GM19397 (cell line): ENCODE results near the gene CCL18.
"Not testable (repeated sequence)": the region's sequence is repeated elsewhere in the genome, so short reads cannot be mapped to it uniquely, and the experiment has no call there.

Source experiments
- ATAC-seq: cut with Tn5 transposase; IDR thresholded peaks from one replicate; pipeline ENCODE4 v1.9.1; 2021; ENCODE audit warnings: mild to moderate bottlenecking, moderate library complexity; ENCODE audit not compliant: unreplicated experiment

Gene CCL18

GRCh38 chr17:36099004-36099403 is 34.9 kb downstream of the CCL18 start:
- not testable (repeated sequence) for ATAC-seq

DNA sequence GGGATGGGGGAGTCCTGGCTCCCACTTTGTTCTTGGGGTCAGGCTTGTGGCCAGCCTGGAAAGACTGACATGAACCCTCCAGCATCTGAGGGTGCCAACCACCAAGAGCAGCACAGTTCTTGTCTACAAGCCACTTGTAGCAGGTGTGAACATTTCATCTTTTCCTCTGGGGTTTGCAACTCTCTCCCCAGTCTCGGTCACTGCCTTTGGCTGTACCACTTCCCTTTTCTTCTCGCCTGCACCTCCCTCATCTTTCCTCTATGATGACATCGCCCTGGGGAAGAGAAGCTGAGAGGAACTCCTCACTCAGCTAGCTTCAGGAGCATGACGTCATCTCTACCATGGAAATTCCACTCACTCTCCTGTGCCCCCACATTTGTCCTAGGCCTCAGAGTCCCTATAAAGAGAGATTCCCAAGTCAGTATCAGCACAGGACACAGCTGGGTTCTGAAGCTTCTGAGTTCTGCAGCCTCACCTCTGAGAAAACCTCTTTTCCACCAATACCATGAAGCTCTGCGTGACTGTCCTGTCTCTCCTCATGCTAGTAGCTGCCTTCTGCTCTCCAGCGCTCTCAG is 39.4 kb downstream of the CCL18 start, which contains the start of gene CCL4:
TSS of gene CCL4 (plus strand) at position 427 of the 575 bp plus-strand sequence. CDS start at position 506, 79 bp downstream.
- peak; percentile 68 for ATAC-seq

- not testable (repeated sequence) for ATAC-seq
Observed at GRCh38 chr17:36104246-36104645, 40.2 kb downstream of the CCL18 start.

GRCh38 chr17:36104701-36105181 is 40.7 kb downstream of the CCL18 start:
- no peak for ATAC-seq

DNA sequence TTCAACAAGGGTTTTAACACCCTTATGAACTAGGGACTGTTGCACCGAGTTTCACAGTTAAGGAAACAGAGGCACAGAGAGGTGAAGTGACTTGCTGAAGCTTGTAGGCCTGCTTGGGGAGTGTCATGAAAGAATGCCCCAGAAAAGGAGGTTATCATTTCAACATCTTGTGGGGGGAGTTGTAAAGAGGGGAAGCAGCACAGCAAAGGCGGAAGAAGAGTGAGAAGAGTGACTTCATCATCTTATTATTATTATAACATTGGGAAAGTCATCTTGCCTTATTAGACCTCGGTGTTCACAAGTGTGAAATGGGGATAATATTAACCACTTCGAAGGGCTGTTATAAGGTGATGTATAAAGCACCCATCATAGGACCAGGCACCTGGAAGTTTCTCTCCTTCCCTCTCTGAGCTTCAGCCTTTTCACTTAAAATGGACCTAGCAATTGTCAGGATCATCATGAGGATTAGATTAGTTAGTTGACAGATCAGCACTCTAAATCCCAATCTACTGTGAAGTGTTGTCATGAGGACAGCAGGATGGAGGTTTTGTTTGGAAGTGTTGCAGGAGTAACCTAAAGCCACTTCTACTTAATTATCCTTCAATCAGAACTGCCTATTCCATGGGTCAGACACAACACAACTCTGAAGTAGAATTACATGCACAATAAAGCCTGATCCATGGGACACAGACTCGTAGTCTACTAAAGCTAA is 41.9 kb downstream of the CCL18 start:
- no peak for ATAC-seq

GRCh38 chr17:36106493-36106835 is 42.4 kb downstream of the CCL18 start:
- no peak for ATAC-seq

DNA sequence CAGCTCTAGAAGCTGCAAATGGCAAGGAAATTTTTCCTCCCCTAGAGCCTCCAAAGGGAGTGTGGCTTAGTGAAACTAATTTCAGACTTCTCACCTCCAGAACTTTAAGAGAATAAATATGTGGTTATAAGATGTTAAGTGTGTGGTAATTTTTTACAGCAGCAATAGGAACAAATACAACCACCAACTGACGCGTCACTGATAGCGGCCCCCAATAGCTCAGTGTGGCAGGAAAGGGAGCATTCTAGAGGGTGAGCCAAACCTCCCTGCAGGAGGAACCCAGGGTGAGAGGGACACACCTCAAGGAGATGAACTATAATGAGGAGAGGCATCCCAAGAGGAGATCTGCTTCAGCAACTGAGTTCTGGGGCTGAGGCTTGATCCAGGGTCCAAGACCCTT is 43.6 kb downstream of the CCL18 start:
- ATAC-seq: no peak

- not testable (repeated sequence) for ATAC-seq
Observed at GRCh38 chr17:36108265-36108664, 44.2 kb downstream of the CCL18 start.

DNA sequence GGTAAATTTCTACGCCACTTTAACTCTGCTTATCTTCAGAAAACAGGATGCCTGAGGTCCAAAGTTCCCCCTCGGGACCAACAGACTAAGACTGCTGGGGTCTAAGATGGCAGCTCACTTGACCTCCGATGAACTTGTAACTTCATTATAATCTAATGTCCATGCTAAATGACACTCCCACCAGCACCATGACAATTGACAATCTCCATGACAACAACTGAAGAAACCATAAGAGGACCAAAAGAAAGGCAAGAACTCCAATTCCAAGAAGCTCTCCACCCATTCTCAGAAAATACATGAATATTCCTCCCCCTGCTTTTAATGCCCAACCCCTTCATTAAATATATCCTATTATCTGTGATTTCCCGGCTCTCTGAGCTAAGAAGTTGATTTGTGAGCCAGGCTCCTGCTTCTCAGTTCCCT is 47.0 kb downstream of the CCL18 start:
- no peak for ATAC-seq

GRCh38 chr17:36112572-36112971 is 48.5 kb downstream of the CCL18 start:
- ATAC-seq: no peak

DNA sequence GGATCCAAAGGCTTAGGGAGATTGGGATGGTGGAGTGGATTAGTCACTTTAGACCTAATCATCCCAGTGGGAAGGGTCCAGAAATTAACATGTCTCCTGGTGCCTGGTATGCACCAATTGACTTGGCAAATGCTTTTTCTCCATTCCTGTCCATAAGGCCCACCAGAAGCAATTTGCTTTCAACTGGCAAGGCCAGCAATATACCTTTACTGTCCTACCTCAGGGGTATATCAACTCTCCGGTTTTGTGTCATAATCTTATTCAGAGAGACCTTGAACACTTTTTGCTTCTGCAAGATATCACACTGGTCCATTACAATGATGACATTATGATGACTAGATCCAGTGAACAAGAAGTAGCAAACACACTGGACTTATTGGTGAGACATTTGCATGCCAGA is 49.1 kb downstream of the CCL18 start:
- not testable (repeated sequence) for ATAC-seq

DNA sequence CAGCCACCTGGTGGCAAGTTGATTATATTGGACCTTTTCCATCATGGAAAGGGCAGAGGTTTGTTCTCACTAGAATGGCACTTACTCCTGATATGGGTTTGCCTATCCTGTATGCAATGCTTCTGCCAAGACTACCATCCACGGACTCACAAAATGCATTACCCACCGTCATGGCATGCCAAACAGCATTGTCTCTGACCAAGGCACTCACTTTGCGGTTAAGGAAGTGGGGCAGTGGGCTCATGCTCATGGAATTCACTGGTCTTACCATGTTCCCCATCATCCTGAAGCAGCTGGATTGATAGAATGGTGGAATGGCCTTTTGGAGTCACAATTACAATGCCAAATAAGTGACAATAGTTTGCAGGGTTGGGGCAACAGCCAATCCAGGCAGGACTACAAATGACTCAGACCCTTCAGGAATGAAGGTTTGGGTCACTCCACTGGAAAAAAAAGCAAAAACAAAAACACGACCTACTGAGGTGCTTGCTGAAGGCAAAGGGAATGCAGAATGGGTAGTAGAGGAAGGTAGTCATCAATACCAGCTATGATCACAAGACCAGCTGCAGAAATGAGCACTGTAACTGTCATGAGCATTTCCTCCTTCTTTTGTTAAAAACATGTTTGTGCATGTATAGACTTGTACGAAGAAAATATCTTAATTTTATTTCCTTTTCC is 51.0 kb downstream of the CCL18 start:
- ATAC-seq: not testable (repeated sequence)

GRCh38 chr17:36115649-36115977 is 51.5 kb downstream of the CCL18 start:
- not testable (repeated sequence) for ATAC-seq

DNA sequence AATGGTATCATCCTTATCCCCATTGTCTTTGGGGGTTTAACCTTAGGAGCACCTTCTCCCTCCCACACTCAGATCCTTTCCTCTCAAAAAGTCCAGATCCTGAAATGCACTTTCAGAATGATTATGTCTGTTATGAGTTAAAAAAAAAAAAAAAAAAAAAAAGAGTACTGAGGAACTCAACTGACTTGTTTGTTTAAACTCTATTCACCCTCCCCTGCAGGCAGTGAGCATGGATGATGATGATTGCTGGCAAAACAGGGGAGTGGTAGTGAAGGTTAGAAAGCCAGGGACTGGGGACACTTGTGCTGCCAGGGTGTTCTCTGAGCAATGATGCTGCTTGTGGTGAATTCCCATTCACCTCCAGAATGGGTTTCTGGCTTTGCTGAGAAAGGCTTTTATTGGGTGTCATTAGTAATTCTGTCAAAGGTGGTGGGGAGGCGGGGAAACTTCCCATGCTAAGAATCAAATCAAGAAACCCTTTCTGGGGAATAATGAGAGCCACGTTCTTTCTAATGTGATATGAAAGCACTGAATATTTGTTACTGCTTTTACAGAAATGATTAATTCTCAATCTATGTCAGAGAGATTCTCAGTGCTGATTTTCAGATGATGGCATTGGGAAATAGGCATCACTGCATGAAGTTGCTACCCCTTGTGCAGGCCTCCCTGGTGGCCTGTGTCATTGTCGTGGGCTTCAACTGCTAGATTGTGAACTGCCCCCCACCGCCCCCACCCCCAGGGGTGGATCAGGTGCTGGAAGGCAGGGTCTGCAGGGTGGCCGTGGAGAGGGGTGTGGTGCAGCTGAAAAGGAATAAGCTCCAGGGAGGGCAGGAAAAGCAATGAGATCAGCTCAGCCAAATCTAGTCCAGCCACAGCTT is 53.7 kb downstream of the CCL18 start:
- ATAC-seq: no peak

- ATAC-seq: no peak
Observed at GRCh38 chr17:36118477-36119353, 54.6 kb downstream of the CCL18 start.

GRCh38 chr17:36120221-36120620 is 56.1 kb downstream of the CCL18 start:
- ATAC-seq: no peak

DNA sequence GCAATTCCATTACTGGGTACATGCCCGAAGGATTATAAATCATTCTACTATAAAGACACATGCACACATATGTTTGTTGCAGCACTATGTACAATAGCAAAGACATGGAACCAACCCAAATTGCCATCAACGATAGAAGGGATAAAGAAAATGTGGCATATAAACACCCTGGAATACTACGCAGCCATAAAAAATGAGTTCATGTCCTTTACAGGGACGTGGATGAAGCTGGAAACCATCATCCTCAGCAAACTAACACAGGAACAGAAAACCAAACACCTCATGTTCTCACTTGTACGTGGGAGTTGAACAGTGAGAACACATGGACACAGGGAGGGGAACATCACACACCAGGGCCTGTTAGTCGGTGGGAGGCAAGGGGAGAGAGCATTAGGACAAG is 57.0 kb downstream of the CCL18 start:
- not testable (repeated sequence) for ATAC-seq
